Astrocyte of the spinal cord (primary cell): ENCODE data around the gene SNX24.

ENCODE experiments used
- DNase-seq: peaks from one replicate; pipeline ENCODE4 v3.0.0; 2011; ENCODE audit warnings: low read depth, low spot score
- H3K4me3 ChIP-seq: 2 replicates; pipeline ENCODE4 v1.5.1; 2011; ENCODE audit warnings: low read depth, mild to moderate bottlenecking, low read length, moderate library complexity
- in situ Hi-C: cut with HindIII; loops from 2 replicates; pipeline ENCODE4 v1.10.0; 2017; ENCODE audit warnings: low sequenced_read_pairs
- TF ChIP-seq, protein P1 (sequence below): IDR thresholded peaks from 2 replicates; pipeline ENCODE4 v1.5.1; 2012; ENCODE audit warnings: low read depth, mild to moderate bottlenecking, low read length, inconsistent platforms

The SNX24 gene

DNA sequence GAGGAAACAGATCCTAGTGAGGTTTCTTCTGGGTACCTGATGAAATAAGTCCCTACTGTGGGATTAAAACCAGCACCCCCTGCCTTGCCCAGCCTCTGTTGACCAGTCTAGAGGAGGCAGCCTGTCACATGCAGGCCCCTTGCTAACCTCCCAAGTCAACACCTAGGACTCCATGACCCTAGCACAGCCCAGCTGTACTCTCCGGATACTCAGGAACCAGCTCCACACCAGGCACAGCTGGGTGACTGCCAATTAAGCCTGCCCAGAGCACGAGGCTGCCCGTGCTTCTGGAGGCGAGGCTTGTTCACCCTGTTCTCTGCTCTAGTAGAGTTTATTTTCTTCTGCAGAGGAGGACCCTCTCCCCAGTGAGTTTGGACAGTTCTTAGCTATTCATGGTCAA is 92.5 kb downstream of the SNX24 start:
- TF ChIP-seq, protein P1, sequence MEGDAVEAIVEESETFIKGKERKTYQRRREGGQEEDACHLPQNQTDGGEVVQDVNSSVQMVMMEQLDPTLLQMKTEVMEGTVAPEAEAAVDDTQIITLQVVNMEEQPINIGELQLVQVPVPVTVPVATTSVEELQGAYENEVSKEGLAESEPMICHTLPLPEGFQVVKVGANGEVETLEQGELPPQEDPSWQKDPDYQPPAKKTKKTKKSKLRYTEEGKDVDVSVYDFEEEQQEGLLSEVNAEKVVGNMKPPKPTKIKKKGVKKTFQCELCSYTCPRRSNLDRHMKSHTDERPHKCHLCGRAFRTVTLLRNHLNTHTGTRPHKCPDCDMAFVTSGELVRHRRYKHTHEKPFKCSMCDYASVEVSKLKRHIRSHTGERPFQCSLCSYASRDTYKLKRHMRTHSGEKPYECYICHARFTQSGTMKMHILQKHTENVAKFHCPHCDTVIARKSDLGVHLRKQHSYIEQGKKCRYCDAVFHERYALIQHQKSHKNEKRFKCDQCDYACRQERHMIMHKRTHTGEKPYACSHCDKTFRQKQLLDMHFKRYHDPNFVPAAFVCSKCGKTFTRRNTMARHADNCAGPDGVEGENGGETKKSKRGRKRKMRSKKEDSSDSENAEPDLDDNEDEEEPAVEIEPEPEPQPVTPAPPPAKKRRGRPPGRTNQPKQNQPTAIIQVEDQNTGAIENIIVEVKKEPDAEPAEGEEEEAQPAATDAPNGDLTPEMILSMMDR: no peak
- H3K4me3 ChIP-seq: no peak overlapping the region
- DNase-seq: no peak
- in situ Hi-C loops: no loop called here

DNA sequence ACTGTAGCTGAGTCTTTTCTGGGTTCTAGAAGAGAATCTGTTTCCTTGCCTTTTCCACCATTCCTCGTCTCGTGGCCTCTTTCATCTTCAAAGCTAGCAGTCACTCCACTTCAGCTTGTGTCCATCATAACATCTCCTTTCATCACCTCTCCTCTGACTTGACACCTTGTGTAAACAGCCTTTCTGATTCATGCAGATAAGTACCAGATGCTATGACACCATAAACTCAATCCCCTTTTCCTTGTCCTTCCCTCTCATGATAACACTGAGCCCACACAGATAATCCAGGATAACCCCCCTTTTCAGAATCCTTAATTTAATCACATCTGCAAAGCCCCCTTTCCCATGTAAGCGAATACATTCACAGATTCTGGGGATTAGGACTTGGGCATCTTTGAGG is 95.5 kb downstream of the SNX24 start:
- H3K4me3 ChIP-seq: no peak overlapping the region
- no peak for DNase-seq
- TF ChIP-seq, protein P1: no peak
- in situ Hi-C loops: no loop called here

DNA sequence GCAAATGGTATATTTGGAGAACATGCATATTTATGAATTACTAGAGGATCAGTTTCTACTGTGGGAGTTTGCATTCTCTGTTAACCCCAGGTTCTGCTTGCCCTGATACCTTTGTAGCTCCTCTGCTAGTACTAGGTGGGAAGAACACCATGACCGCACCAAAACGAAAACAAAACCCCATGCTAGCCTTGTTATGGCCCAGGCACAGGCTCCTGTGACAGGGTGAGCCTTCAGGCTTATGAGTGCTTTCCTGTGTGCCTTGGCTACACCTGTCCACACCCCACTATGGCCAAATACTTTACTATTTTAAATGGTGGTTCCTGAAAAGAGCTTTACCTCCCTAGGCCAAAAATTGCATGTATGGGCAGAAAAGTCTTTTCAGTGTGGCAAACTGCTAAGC is 96.3 kb downstream of the SNX24 start:
- TF ChIP-seq, protein P1: no peak
- in situ Hi-C loops: no loop called here
- no peak for DNase-seq

DNA sequence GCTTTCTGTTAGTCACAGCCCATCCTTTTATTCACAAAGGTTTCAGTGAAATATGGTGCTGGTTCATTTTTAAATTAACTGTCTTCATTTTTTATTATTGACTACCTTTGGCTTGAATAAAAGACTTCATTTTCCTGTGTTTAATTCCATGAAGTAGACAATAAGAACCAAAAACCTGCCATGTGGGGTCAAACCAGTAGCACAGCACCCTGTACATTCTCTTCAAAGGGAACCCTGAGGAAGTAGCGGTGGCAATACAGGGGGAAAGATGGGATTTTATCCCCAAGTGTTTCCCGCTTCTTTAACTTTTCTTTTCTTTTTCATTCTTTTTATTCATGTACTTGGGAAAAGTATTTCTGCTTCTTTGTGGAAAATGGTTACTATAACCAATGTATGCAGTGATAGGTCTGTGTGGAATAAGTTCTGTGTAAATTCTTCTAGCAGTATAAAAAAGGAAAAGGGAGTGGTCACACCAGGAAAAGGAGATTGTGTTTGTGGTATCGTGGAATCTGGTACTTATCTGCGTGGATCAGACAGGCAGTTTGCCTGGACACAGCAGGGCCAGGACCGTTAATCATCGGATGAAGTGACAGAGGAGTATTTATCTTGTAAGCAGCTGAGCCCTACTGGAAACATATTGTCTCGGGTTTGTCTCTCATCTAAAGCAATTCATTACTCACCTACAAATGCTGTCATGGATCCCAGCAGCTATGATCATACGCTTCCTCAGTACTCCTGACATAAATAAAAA is 96.9 kb downstream of the SNX24 start:
- H3K4me3 ChIP-seq: no peak overlapping the region
- in situ Hi-C loops: no loop called here
- DNase-seq: peak; percentile 19
- TF ChIP-seq, protein P1: no peak

More for the DNA sequence above, 96.3 kb downstream of the SNX24 start:
- H3K4me3 ChIP-seq: no peak overlapping the region

DNA sequence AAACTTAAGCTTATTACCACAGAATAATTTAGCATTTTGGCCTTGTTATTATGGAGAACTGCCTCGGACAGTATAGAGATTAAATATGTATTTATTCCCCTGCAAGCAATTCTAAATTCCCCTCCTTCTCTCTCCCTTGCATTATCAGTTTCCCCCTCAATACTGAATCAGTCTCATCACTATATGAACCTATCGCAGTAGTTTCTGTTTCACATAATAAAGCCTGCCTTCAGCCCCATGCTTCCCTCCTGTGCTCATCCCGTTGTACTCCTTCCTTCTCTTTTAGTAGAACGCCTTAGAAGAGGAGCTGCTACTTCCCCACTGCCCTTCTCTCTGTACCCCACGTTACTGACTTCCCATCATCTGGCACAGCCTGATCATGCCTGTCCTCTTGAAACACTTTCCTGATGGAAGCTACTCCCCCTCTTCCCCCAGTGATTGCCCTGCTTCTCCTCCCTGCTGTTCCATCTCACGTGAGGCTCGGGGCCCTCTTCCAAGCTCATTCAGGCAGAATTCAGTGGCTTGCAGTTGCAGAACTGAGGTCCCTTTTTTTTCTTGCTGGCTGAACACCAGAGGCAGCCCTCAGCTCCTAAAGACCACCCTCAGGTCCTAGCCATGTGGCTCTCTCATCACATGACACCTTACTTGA is 97.8 kb downstream of the SNX24 start:
- in situ Hi-C loops: no loop called here
- H3K4me3 ChIP-seq: no peak overlapping the region
- TF ChIP-seq, protein P1: no peak
- no peak for DNase-seq

DNA sequence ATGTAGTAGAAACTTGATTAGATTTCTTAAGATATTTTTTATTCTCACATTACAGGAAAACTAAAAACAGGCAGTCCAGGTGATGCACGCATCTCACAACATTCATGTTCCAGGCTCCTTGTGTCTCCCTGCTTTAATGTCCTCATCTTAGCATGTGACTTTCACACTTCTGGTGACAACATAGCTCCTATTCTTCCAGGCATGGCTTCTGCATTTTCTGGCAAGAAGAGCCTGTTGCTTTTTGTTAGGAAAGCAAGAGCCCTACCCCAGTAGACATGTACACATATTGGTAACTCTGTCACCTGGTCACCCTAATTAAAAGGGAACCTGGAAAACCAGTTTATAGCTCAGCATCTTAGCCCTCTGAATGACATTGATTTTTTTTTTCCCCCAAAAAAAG is 98.6 kb downstream of the SNX24 start:
- no peak overlapping the region for H3K4me3 ChIP-seq
- TF ChIP-seq, protein P1: no peak
- no peak for DNase-seq
- in situ Hi-C loops: no loop called here
